HepG2 (cell line): Measurements from ENCODE around the gene COLEC12.

Source experiments
- CAMTA2 ChIP-seq: sonication (generic); formaldehyde crosslinking; IDR thresholded peaks from 2 replicates; pipeline ENCODE4 v1.4.0; 2020; ENCODE audit warnings: mild to moderate bottlenecking, missing genetic modification reagents, borderline replicate concordance
- FOSL1 ChIP-seq: sonication (generic); formaldehyde crosslinking; IDR thresholded peaks from 2 replicates; pipeline ENCODE4 v1.9.0; 2021; ENCODE audit warnings: missing genetic modification reagents, borderline replicate concordance
- HDAC2 ChIP-seq: sonication (generic); formaldehyde crosslinking; IDR thresholded peaks from 2 replicates; pipeline ENCODE4 v1.4.0; 2020; ENCODE audit warnings: missing genetic modification reagents

- TF ChIP-seq HDAC2 (CRISPR knock-in tag) (no peak), CAMTA2 (CRISPR knock-in tag) (no peak), FOSL1 (no peak)
Observed at GRCh38 chr18:378079-378478, 122.4 kb downstream of the COLEC12 start.
